Fibroblast of lung (primary cell): ENCODE data around the gene RB1.

Experiments used
- EZH2 ChIP-seq: IDR thresholded peaks from 2 replicates; pipeline ENCODE4 v1.5.1; 2012; ENCODE audit warnings: low read length, control low read depth, mild to moderate bottlenecking; ENCODE audit errors: missing control alignments
- TF ChIP-seq, protein P1 (sequence below), 2 donors: IDR thresholded peaks in 1 of 2; conservative IDR thresholded peaks in 1 of 2; 1 replicate in 1 of 2; 2 replicates in 1 of 2; pipeline ENCODE4 v1.5.1; 2011 to 2012; ENCODE audit warnings: low read length in 2 of 2, control low read depth in 1 of 2, inconsistent platforms in 1 of 2, low read depth in 1 of 2, mild to moderate bottlenecking in 1 of 2

DNA sequence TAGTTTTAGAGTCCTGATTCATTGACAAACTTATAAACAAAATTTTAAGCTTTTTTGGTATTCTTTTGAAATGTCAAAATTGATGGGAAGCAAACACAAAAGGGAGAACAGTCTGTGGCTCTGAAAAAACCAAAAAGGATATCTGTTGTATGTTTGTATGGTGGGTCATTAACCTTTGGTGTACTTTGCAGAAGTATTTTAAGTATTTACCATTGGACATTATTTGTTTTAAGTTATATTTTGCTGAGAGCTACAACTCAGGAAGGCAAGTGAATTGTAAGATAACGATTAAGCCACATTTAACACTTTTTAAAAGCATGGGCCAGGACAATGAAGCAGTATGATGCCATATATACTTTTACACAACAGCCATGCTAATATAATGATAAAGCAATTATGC is 94.2 kb downstream of the RB1 start:
- TF ChIP-seq, protein P1, sequence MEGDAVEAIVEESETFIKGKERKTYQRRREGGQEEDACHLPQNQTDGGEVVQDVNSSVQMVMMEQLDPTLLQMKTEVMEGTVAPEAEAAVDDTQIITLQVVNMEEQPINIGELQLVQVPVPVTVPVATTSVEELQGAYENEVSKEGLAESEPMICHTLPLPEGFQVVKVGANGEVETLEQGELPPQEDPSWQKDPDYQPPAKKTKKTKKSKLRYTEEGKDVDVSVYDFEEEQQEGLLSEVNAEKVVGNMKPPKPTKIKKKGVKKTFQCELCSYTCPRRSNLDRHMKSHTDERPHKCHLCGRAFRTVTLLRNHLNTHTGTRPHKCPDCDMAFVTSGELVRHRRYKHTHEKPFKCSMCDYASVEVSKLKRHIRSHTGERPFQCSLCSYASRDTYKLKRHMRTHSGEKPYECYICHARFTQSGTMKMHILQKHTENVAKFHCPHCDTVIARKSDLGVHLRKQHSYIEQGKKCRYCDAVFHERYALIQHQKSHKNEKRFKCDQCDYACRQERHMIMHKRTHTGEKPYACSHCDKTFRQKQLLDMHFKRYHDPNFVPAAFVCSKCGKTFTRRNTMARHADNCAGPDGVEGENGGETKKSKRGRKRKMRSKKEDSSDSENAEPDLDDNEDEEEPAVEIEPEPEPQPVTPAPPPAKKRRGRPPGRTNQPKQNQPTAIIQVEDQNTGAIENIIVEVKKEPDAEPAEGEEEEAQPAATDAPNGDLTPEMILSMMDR (conservative IDR thresholded peaks at IDR 0.05 in 1 of 2, IDR thresholded peaks at IDR 0.05 in 1 of 2; ENCODE audit: low read depth in 1 of 2, low read length in 2 of 2) = no peak
- TF ChIP-seq EZH2 = no peak
